HepG2 (cell line): Measurements from ENCODE around the gene SCN8A. TPM values are rescaled to one million over a fixed set of nuclear protein-coding genes. Genes with fewer than 3 reads are reported as not detected.

Experiments
- ATAC-seq: fragments of 200-7000 bp; cut with Tn5 transposase; 3 replicates; pipeline ENCODE4 v1.9.1; 2020; ENCODE audit warnings: mild to moderate bottlenecking, moderate library complexity
- BruUV-seq: library from RNA; stranded (reverse); fragments of 400-500 nt; replicated peaks from 2 replicates; lab custom pipeline; 2021; lab: Mats Ljungman, UMichigan
- CTCF ChIA-PET: fragments of 300-600 bp; formaldehyde crosslinking; extraction: SDS; loops from one replicate; lab custom pipeline; 2021; ENCODE audit warnings: low total read pairs, inconsistent platforms, low intra/inter-chr PET ratio; lab: Yijun Ruan, JAX
- POLR2A ChIA-PET: fragments of 350-600 bp; sonication (Branson Sonifier 250); formaldehyde crosslinking; loops from one replicate; lab custom pipeline; 2020; ENCODE audit warnings: antibody characterized with exemption, inconsistent platforms; lab: Yijun Ruan, JAX
- DNase-seq: peaks from one replicate; pipeline ENCODE4 v3.0.0-alpha.2; 2015; ENCODE audit warnings: low spot score
- FAIRE-seq: peaks from 3 replicates; lab custom pipeline; 2011; peaks lifted over from hg19 to GRCh38; lab: Jason Lieb, UNC
- H2AFZ ChIP-seq: one replicate; pipeline ENCODE4 v1.6.1; 2011; ENCODE audit warnings: low read length, inconsistent platforms
- H3K27ac ChIP-seq: fragments of 300-600 bp; 3 replicates; pipeline ENCODE4 v1.8.0; 2011; ENCODE audit warnings: mixed run types, mild to moderate bottlenecking, mixed read lengths, low read length, inconsistent platforms; ENCODE audit not compliant: insufficient read depth; ENCODE audit errors: extremely low read length
- H3K27me3 ChIP-seq, 2 experiments: fragments of 200-600 bp in 1 of 2; 2 replicates in 1 of 2; 3 replicates in 1 of 2; pipeline versions ENCODE4 v1.6.0 to v1.8.0; 2011; ENCODE audit warnings: low read length in 2 of 2, mild to moderate bottlenecking in 2 of 2, moderate library complexity in 2 of 2, inconsistent platforms in 1 of 2; ENCODE audit not compliant: insufficient read depth in 2 of 2, control insufficient read depth in 1 of 2
- H3K36me3 ChIP-seq, 2 experiments: fragments of 200-600 bp in 1 of 2; replicated peaks in 1 of 2; 2 replicates in 1 of 2; 3 replicates in 1 of 2; pipeline versions ENCODE4 v1.5.1 to v1.8.0; 2011; ENCODE audit warnings: low read length in 2 of 2, inconsistent platforms in 1 of 2; ENCODE audit not compliant: insufficient read depth in 2 of 2, control insufficient read depth in 1 of 2
- H3K4me1 ChIP-seq: 2 replicates; pipeline ENCODE4 v1.5.1; 2012; ENCODE audit warnings: low read length, inconsistent platforms; ENCODE audit not compliant: insufficient read depth
- H3K4me2 ChIP-seq: 2 replicates; pipeline ENCODE4 v1.6.0; 2011; ENCODE audit warnings: low read depth, low read length, inconsistent platforms
- H3K4me3 ChIP-seq, 3 experiments: fragments of 200-600 bp in 1 of 3; sonication (generic), shearing (Covaris generic) in 1 of 3; replicated peaks in 1 of 3; 2 replicates each; pipeline ENCODE4 v1.5.1; 2011 to 2016; ENCODE audit warnings: low read length in 3 of 3, inconsistent platforms in 2 of 3, low read depth in 2 of 3, mild to moderate bottlenecking in 2 of 3, control low read depth in 1 of 3, mixed read lengths in 1 of 3; ENCODE audit not compliant: insufficient read depth in 1 of 3
- H3K79me2 ChIP-seq: one replicate; pipeline ENCODE4 v1.6.1; 2011; ENCODE audit warnings: low read length, inconsistent platforms; ENCODE audit not compliant: insufficient read depth
- H3K9ac ChIP-seq: 2 replicates; pipeline ENCODE4 v1.6.0; 2011; ENCODE audit warnings: mild to moderate bottlenecking, low read depth, low read length, inconsistent platforms; ENCODE audit not compliant: insufficient read depth
- H3K9me3 ChIP-seq: 2 replicates; pipeline ENCODE4 v1.5.1; 2012; ENCODE audit warnings: mild to moderate bottlenecking, low read length
- H4K20me1 ChIP-seq: 2 replicates; pipeline ENCODE4 v1.6.0; 2011; ENCODE audit warnings: inconsistent platforms, mild to moderate bottlenecking, low read length, moderate library complexity; ENCODE audit not compliant: insufficient read depth
- AGO1 ChIP-seq: fragments of 200-400 bp; formaldehyde crosslinking; IDR thresholded peaks from 2 replicates; pipeline ENCODE4 v1.6.1; 2017; ENCODE audit warnings: mild to moderate bottlenecking, low read depth, low read length, moderate library complexity; ENCODE audit not compliant: poor library complexity, severe bottlenecking
- ARHGAP35 ChIP-seq: sonication (generic); formaldehyde crosslinking; IDR thresholded peaks from 2 replicates; pipeline ENCODE4 v1.9.0; 2022; ENCODE audit warnings: mild to moderate bottlenecking, inconsistent platforms, moderate library complexity, missing genetic modification reagents, borderline replicate concordance
- MAFK ChIP-seq, 2 experiments: IDR thresholded peaks in 1 of 2; conservative IDR thresholded peaks in 1 of 2; 2 replicates each; pipeline ENCODE4 v1.6.1; 2011; ENCODE audit warnings: improper control_type of control experiment in 2 of 2, low read length in 2 of 2
- MEIS2 ChIP-seq: sonication (generic); formaldehyde crosslinking; IDR thresholded peaks from 2 replicates; pipeline ENCODE4 v1.9.0; 2021; ENCODE audit warnings: mild to moderate bottlenecking, missing genetic modification reagents
- NFYB ChIP-seq: sonication (generic); formaldehyde crosslinking; IDR thresholded peaks from 2 replicates; pipeline ENCODE4 v1.4.0; 2020; ENCODE audit warnings: missing genetic modification reagents
- RFXAP ChIP-seq: sonication (generic); formaldehyde crosslinking; IDR thresholded peaks from 2 replicates; pipeline ENCODE4 v1.4.0; 2020; ENCODE audit warnings: missing genetic modification reagents, borderline replicate concordance
- SIN3A ChIP-seq: IDR thresholded peaks from 2 replicates; pipeline ENCODE4 v1.6.1; 2011; ENCODE audit warnings: low read depth, mild to moderate bottlenecking, control low read depth, low read length, borderline replicate concordance
- SIN3B ChIP-seq: fragments of 150-350 bp; IDR thresholded peaks from 2 replicates; pipeline ENCODE4 v1.6.1; 2014; ENCODE audit warnings: low read length
- SOX6 ChIP-seq, 2 experiments: fragments of 450-650 bp in 1 of 2; sonication (generic) in 1 of 2; formaldehyde crosslinking in 1 of 2; IDR thresholded peaks; 2 replicates each; pipeline versions ENCODE4 v1.4.0 to v1.6.1; 2017 to 2020; ENCODE audit warnings: antibody characterized with exemption in 1 of 2, mild to moderate bottlenecking in 1 of 2, missing genetic modification reagents in 1 of 2
- ZBTB42 ChIP-seq: sonication (generic); formaldehyde crosslinking; IDR thresholded peaks from 2 replicates; pipeline ENCODE4 v1.5.0; 2020; ENCODE audit warnings: mild to moderate bottlenecking, missing genetic modification reagents
- ZC3H13 ChIP-seq: sonication (generic); formaldehyde crosslinking; IDR thresholded peaks from 2 replicates; pipeline ENCODE4 v1.8.1; 2023; ENCODE audit warnings: mild to moderate bottlenecking, missing genetic modification reagents, moderate library complexity
- ZNF317 ChIP-seq: sonication (generic); formaldehyde crosslinking; IDR thresholded peaks from 2 replicates; pipeline ENCODE4 v1.5.0; 2020; ENCODE audit warnings: mild to moderate bottlenecking, missing genetic modification reagents
- ZNF556 ChIP-seq: sonication (generic); formaldehyde crosslinking; IDR thresholded peaks from 2 replicates; pipeline ENCODE4 v1.4.0; 2020; ENCODE audit warnings: mild to moderate bottlenecking, missing genetic modification reagents, borderline replicate concordance
- WGBS: methylation state at CpG from one replicate; pipeline ENCODE4 v1.1.6; 2017; ENCODE audit warnings: low lambda C conversion rate; 5-methylcytosine and 5-hydroxymethylcytosine counted together
- in situ Hi-C: cut with HindIII; loops from 2 replicates; pipeline ENCODE4 v1.10.0; 2017; ENCODE audit warnings: low pct_unique_long_range_greater_than_20kb; ENCODE audit not compliant: extremely low pct_ligation_motif_present
- intact Hi-C: fragments of 100-400 bp; cut with micrococcal nuclease; formaldehyde crosslinking; loops from one replicate; pipeline ENCODE4 v1.10.0; 2022; ENCODE audit not compliant: unreplicated experiment
- polyA plus RNA-seq, 8 experiments: library from polyadenylated mRNA; depleted of rRNA in 3 of 8; stranded (reverse) in 7 of 8; unstranded in 1 of 8; fragments of >200 nt; fragmentation: Illumina TruSeq in 4 of 8; extraction: Trizol in 4 of 8; gene quantifications; 2 replicates each; pipeline versions ENCODE4 v1.2.1 to v1.2.3, GENCODE V29; 2011 to 2016; ENCODE audit warnings: low read depth in 4 of 8, missing spikeins in 1 of 8, mixed read lengths in 1 of 8; ENCODE audit not compliant: insufficient read depth in 1 of 8
- total RNA-seq, 5 experiments: library from RNA; depleted of rRNA; stranded (reverse); fragments of >200 nt; fragmentation: Illumina TruSeq; extraction: Trizol; gene quantifications; 2 replicates each; pipeline ENCODE4 v1.2.3, GENCODE V29; 2016; ENCODE audit warnings: low read depth in 1 of 5
- TF ChIP-seq, protein P1 (sequence below): sonication (generic); formaldehyde crosslinking; IDR thresholded peaks from 2 replicates; pipeline ENCODE4 v1.5.1; 2020; ENCODE audit warnings: mild to moderate bottlenecking, missing genetic modification reagents, moderate library complexity
- TF ChIP-seq, protein P2 (sequence below): IDR thresholded peaks from 2 replicates; pipeline ENCODE4 v1.6.1; 2016
- TF ChIP-seq, protein P3 (sequence below): sonication (generic); formaldehyde crosslinking; IDR thresholded peaks from 2 replicates; pipeline ENCODE4 v1.5.0; 2020; ENCODE audit warnings: missing genetic modification reagents, mild to moderate bottlenecking, borderline replicate concordance
- TF ChIP-seq, protein P4 (sequence below): sonication (generic); formaldehyde crosslinking; IDR thresholded peaks from 2 replicates; pipeline ENCODE4 v1.5.0; 2020; ENCODE audit warnings: mild to moderate bottlenecking, missing genetic modification reagents

SCN8A gene
- total and polyA plus RNA-seq, 2 of the 13 experiments (the other 11 are each of a cell fraction or from before 2014, with no cell fraction given) = 0.57 to 1.4 TPM

DNA sequence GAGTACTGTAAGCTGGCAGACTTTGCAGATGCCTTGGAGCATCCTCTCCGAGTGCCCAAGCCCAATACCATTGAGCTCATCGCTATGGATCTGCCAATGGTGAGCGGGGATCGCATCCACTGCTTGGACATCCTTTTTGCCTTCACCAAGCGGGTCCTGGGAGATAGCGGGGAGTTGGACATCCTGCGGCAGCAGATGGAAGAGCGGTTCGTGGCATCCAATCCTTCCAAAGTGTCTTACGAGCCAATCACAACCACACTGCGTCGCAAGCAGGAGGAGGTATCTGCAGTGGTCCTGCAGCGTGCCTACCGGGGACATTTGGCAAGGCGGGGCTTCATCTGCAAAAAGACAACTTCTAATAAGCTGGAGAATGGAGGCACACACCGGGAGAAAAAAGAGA lies 215.9 kb downstream of the SCN8A start (continued):
- TF ChIP-seq, protein P1, sequence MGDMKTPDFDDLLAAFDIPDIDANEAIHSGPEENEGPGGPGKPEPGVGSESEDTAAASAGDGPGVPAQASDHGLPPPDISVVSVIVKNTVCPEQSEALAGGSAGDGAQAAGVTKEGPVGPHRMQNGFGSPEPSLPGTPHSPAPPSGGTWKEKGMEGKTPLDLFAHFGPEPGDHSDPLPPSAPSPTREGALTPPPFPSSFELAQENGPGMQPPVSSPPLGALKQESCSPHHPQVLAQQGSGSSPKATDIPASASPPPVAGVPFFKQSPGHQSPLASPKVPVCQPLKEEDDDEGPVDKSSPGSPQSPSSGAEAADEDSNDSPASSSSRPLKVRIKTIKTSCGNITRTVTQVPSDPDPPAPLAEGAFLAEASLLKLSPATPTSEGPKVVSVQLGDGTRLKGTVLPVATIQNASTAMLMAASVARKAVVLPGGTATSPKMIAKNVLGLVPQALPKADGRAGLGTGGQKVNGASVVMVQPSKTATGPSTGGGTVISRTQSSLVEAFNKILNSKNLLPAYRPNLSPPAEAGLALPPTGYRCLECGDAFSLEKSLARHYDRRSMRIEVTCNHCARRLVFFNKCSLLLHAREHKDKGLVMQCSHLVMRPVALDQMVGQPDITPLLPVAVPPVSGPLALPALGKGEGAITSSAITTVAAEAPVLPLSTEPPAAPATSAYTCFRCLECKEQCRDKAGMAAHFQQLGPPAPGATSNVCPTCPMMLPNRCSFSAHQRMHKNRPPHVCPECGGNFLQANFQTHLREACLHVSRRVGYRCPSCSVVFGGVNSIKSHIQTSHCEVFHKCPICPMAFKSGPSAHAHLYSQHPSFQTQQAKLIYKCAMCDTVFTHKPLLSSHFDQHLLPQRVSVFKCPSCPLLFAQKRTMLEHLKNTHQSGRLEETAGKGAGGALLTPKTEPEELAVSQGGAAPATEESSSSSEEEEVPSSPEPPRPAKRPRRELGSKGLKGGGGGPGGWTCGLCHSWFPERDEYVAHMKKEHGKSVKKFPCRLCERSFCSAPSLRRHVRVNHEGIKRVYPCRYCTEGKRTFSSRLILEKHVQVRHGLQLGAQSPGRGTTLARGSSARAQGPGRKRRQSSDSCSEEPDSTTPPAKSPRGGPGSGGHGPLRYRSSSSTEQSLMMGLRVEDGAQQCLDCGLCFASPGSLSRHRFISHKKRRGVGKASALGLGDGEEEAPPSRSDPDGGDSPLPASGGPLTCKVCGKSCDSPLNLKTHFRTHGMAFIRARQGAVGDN (CRISPR knock-in tag) = no peak
- no peak for TF ChIP-seq AGO1
- no peak for TF ChIP-seq ZBTB42 (CRISPR knock-in tag)
- TF ChIP-seq, all 625 proteins: peak for 0

DNA sequence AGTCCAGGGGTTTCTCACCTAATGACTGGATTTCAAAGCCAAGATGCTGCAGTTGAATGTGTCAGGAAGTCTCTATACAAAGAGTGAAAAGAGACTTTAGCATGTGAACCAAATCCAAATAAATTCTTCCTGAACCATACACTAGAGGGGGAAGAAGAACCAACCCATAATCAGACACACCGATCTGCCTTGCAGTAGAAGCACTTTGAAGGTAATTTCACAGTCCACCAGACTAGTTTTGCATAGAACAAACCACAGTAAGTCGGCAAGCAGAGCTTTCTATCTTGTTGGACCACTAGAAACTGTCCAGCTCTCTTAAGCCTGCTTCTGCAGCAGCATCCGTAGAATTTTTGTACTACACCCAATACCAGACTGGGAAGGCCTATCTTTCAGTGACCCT lies 218.2 kb downstream of the SCN8A start:
- Histone ChIP-seq H3K36me3 (no peaks in the 10 kb centered on the region), H3K4me3 (no peak overlapping the region), H3K79me2 (no peaks in the 10 kb centered on the region), H3K9ac (no peak overlapping the region), H3K27me3 (no peaks in the 10 kb centered on the region), H3K4me1 (no peaks in the 10 kb centered on the region), H3K9me3 (no peaks in the 10 kb centered on the region), H4K20me1 (no peaks in the 10 kb centered on the region), H2AFZ (no peak overlapping the region), H3K4me2 (no peak overlapping the region), H3K27ac (no peak overlapping the region)
- ChIA-PET CTCF (no interaction called here), POLR2A (no interaction called here)
- no TSS peak for BruUV-seq
- DNase-seq (no peak), FAIRE-seq (no peak), ATAC-seq (no peak)
- intact Hi-C loops (no loop called here), in situ Hi-C loops (no loop called here)
- 66% methylated on average over 2 of the region's 3 CpGs for WGBS
- TF ChIP-seq, protein P2, sequence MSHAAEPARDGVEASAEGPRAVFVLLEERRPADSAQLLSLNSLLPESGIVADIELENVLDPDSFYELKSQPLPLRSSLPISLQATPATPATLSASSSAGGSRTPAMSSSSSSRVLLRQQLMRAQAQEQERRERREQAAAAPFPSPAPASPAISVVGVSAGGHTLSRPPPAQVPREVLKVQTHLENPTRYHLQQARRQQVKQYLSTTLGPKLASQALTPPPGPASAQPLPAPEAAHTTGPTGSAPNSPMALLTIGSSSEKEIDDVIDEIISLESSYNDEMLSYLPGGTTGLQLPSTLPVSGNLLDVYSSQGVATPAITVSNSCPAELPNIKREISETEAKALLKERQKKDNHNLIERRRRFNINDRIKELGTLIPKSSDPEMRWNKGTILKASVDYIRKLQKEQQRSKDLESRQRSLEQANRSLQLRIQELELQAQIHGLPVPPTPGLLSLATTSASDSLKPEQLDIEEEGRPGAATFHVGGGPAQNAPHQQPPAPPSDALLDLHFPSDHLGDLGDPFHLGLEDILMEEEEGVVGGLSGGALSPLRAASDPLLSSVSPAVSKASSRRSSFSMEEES = no peak
- TF ChIP-seq, protein P3, sequence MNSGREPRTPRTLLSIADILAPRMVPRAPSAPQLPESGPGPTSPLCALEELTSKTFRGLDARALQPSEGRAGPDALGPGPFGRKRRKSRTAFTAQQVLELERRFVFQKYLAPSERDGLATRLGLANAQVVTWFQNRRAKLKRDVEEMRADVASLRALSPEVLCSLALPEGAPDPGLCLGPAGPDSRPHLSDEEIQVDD = no peak
- TF ChIP-seq NFYB (CRISPR knock-in tag) (no peak), MEIS2 (CRISPR knock-in tag) (no peak), SIN3A (no peak), MAFK (conservative IDR thresholded peaks at IDR 0.05 in 1 of 2, IDR thresholded peaks at IDR 0.05 in 1 of 2; ENCODE audit: low read length in 2 of 2) (no peak), ZC3H13 (no peak), SOX6 (IDR thresholded peaks at IDR 0.05) (no peak), SOX6 (CRISPR knock-in tag; IDR thresholded peaks at IDR 0.05) (no peak), ZNF317 (CRISPR knock-in tag) (no peak), RFXAP (no peak), SIN3B (no peak), ARHGAP35 (no peak), ZNF556 (CRISPR knock-in tag) (no peak)
- TF ChIP-seq, protein P4, sequence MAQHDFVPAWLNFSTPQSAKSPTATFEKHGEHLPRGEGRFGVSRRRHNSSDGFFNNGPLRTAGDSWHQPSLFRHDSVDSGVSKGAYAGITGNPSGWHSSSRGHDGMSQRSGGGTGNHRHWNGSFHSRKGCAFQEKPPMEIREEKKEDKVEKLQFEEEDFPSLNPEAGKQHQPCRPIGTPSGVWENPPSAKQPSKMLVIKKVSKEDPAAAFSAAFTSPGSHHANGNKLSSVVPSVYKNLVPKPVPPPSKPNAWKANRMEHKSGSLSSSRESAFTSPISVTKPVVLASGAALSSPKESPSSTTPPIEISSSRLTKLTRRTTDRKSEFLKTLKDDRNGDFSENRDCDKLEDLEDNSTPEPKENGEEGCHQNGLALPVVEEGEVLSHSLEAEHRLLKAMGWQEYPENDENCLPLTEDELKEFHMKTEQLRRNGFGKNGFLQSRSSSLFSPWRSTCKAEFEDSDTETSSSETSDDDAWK (CRISPR knock-in tag) = no peak
